ENCODE results near the gene SERPINA4. TPM values are rescaled to one million over a fixed set of nuclear protein-coding genes. Genes with fewer than 3 reads are reported as not detected.

The SERPINA4 gene
- polyA plus RNA-seq, 1 of the 3 experiments (the other 2 are of a cell fraction) = not detected

- CTCF ChIA-PET = interaction anchor here (1.1 to 6.1 kb wide), 2 partner anchors 10 to 14 kb away, joined by 3 to 49 read pairs; no protein-coding TSS in a partner anchor
- Histone ChIP-seq H3K36me3 (replicated peaks in 1 of 2; ENCODE audit: control insufficient read depth in 1 of 2, insufficient read depth in 2 of 2, low read length in 1 of 2) (no peaks in the 10 kb centered on the region), H3K27me3 (ENCODE audit: insufficient read depth) (no peaks in the 10 kb centered on the region; the same call in 1 of the 2 replicates), H4K20me1 (ENCODE audit: insufficient read depth) (no peaks in the 10 kb centered on the region), H3K4me2 (no peak overlapping the region), H3K79me2 (ENCODE audit: insufficient read depth) (no peaks in the 10 kb centered on the region), H3F3A (replicated peaks; ENCODE audit: insufficient read depth) (no peaks in the 10 kb centered on the region), H3K27ac (ENCODE audit: low read depth in 2 of 2, low read length in 1 of 2) (no peak overlapping the region), H3K4me1 (ENCODE audit: control insufficient read depth in 1 of 2, insufficient read depth in 2 of 2, low read depth in 1 of 2, low read length in 1 of 2) (no peaks in the 10 kb centered on the region), H3K4me3 (ENCODE audit: low read depth in 2 of 2, low read length in 1 of 2) (no peak overlapping the region), H3K9me2 (no peaks in the 10 kb centered on the region), H3K9me3 (no peaks in the 10 kb centered on the region), H3K9ac (no peak overlapping the region), H2AFZ (ENCODE audit: low read depth) (no peak overlapping the region)
- TF ChIP-seq RCOR1 (IDR thresholded peaks at IDR 0.05; ENCODE audit: low read length) = no peak
- no peak for TF ChIP-seq MXI1 (IDR thresholded peaks at IDR 0.05; ENCODE audit: low read depth, low read length)
- no peak for TF ChIP-seq NFIC (IDR thresholded peaks at IDR 0.05; ENCODE audit: borderline replicate concordance)
- TF ChIP-seq POLR2AphosphoS5 (IDR thresholded peaks at IDR 0.05; ENCODE audit: low read depth, low read length) = no peak
- TF ChIP-seq EP300 (IDR thresholded peaks at IDR 0.05; ENCODE audit: borderline replicate concordance in 1 of 2, low read depth in 1 of 2, low read length in 1 of 2) = no peak
- TF ChIP-seq, protein P1, sequence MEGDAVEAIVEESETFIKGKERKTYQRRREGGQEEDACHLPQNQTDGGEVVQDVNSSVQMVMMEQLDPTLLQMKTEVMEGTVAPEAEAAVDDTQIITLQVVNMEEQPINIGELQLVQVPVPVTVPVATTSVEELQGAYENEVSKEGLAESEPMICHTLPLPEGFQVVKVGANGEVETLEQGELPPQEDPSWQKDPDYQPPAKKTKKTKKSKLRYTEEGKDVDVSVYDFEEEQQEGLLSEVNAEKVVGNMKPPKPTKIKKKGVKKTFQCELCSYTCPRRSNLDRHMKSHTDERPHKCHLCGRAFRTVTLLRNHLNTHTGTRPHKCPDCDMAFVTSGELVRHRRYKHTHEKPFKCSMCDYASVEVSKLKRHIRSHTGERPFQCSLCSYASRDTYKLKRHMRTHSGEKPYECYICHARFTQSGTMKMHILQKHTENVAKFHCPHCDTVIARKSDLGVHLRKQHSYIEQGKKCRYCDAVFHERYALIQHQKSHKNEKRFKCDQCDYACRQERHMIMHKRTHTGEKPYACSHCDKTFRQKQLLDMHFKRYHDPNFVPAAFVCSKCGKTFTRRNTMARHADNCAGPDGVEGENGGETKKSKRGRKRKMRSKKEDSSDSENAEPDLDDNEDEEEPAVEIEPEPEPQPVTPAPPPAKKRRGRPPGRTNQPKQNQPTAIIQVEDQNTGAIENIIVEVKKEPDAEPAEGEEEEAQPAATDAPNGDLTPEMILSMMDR (IDR thresholded peaks at IDR 0.05) = no peak
- no peak for DNase-seq
- 55% methylated on average over 9 of the region's 9 CpGs for WGBS (ENCODE audit: low lambda C conversion rate)
- POLR2A ChIA-PET = no interaction called here
Measured at GRCh38 chr14:94559638-94560290, 1.5 kb upstream of the SERPINA4 start.

- Histone ChIP-seq H2AFZ (ENCODE audit: low read depth) (no peak overlapping the region), H3K4me1 (ENCODE audit: control insufficient read depth in 1 of 2, insufficient read depth in 2 of 2, low read depth in 1 of 2, low read length in 1 of 2) (no peaks in the 10 kb centered on the region), H3K9ac (no peak overlapping the region), H3K4me3 (ENCODE audit: low read depth in 2 of 2, low read length in 1 of 2) (no peak overlapping the region), H3K27ac (ENCODE audit: low read depth in 2 of 2, low read length in 1 of 2) (no peak overlapping the region), H3K79me2 (ENCODE audit: insufficient read depth) (no peaks in the 10 kb centered on the region), H3K4me2 (no peak overlapping the region), H3K9me3 (no peaks in the 10 kb centered on the region), H3K36me3 (replicated peaks in 1 of 2; ENCODE audit: control insufficient read depth in 1 of 2, insufficient read depth in 2 of 2, low read length in 1 of 2) (no peaks in the 10 kb centered on the region), H3F3A (replicated peaks; ENCODE audit: insufficient read depth) (no peaks in the 10 kb centered on the region), H3K9me2 (no peaks in the 10 kb centered on the region), H4K20me1 (ENCODE audit: insufficient read depth) (no peaks in the 10 kb centered on the region), H3K27me3 (ENCODE audit: insufficient read depth) (no peaks in the 10 kb centered on the region; the same call in 1 of the 2 replicates)
- no peak for DNase-seq
- ChIA-PET CTCF (interaction anchor here (1.1 to 6.1 kb wide), 2 partner anchors 11 to 14 kb away, joined by 3 to 49 read pairs; no protein-coding TSS in a partner anchor), POLR2A (no interaction called here)
- WGBS (ENCODE audit: low lambda C conversion rate) = 5% methylated on average over 2 of the region's 3 CpGs
- TF ChIP-seq FOXM1 (IDR thresholded peaks at IDR 0.05; ENCODE audit: low read depth) (no peak), NRF1 (IDR thresholded peaks at IDR 0.05; ENCODE audit: low read depth, low read length) (no peak), FOXJ3 (CRISPR knock-in tag; IDR thresholded peaks at IDR 0.05) (no peak), SIN3A (IDR thresholded peaks at IDR 0.05; ENCODE audit: borderline replicate concordance, low read depth, low read length) (no peak), CHD2 (IDR thresholded peaks at IDR 0.05; ENCODE audit: low read length, partially characterized antibody) (no peak), JUND (IDR thresholded peaks at IDR 0.05) (no peak), USF2 (IDR thresholded peaks at IDR 0.05; ENCODE audit: borderline replicate concordance, low read depth, low read length) (no peak), GATA2 (CRISPR knock-in tag; IDR thresholded peaks at IDR 0.05) (no peak), RCOR1 (IDR thresholded peaks at IDR 0.05; ENCODE audit: low read length) (no peak), ELF1 (IDR thresholded peaks at IDR 0.05) (no peak), TEAD4 (IDR thresholded peaks at IDR 0.05; ENCODE audit: borderline replicate concordance, insufficient read depth) (no peak)
- TF ChIP-seq, protein P2, sequence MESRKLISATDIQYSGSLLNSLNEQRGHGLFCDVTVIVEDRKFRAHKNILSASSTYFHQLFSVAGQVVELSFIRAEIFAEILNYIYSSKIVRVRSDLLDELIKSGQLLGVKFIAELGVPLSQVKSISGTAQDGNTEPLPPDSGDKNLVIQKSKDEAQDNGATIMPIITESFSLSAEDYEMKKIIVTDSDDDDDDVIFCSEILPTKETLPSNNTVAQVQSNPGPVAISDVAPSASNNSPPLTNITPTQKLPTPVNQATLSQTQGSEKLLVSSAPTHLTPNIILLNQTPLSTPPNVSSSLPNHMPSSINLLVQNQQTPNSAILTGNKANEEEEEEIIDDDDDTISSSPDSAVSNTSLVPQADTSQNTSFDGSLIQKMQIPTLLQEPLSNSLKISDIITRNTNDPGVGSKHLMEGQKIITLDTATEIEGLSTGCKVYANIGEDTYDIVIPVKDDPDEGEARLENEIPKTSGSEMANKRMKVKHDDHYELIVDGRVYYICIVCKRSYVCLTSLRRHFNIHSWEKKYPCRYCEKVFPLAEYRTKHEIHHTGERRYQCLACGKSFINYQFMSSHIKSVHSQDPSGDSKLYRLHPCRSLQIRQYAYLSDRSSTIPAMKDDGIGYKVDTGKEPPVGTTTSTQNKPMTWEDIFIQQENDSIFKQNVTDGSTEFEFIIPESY (IDR thresholded peaks at IDR 0.05; ENCODE audit: borderline replicate concordance, low read depth) = no peak
- TF ChIP-seq, protein P3, sequence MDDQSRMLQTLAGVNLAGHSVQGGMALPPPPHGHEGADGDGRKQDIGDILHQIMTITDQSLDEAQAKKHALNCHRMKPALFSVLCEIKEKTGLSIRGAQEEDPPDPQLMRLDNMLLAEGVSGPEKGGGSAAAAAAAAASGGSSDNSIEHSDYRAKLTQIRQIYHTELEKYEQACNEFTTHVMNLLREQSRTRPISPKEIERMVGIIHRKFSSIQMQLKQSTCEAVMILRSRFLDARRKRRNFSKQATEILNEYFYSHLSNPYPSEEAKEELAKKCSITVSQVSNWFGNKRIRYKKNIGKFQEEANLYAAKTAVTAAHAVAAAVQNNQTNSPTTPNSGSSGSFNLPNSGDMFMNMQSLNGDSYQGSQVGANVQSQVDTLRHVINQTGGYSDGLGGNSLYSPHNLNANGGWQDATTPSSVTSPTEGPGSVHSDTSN (IDR thresholded peaks at IDR 0.05) = no peak
Measured at GRCh38 chr14:94560291-94560665, 964 bp upstream of the SERPINA4 start.

All from SK-N-SH (cell line).